GM21737 (cell line): ENCODE data around the gene TNNI2.
A peak's percentile ranks its signal among the peaks of the same experiment; 100 is the strongest.

Experiments
- ATAC-seq: cut with Tn5 transposase; IDR thresholded peaks from one replicate; pipeline ENCODE4 v1.9.1; 2021; ENCODE audit warnings: mild to moderate bottlenecking, moderate library complexity; ENCODE audit not compliant: unreplicated experiment

TNNI2 gene

DNA sequence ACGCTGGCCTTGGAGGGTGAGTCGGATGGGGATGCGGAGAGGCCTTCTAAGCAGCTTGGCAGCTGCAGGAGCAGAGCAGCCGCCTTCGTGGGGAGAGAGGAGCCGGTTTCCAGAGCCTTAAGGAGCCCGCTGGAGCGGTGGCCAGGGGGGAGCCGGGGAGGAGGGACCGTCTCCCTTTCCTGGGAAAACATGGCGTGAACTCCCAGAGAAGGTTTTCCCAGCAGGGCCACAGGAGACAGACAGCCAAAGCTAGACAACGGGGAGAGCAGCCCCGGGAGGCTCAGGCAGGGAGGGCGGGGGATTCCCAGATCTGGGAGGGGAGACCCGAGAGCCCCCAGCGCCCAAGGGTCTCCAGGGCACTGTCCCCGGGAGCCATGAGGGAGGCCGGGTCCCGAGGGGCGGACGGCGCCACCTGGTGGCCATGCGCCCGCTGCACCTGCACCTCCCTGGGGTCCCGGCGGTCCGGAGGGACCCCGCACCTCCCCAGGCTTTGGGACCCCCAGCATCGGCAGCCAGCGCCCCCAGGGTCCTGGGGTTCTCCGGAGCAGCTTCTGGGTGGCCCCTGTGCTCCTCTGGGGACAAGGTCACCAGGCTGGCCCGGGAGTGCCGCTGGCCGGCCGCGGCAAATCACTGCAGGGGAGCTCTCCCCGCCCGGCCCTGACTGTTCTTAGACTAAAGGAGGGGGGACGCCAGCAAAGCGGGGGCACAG lies 6.4 kb upstream of the TNNI2 start:
- no peak for ATAC-seq

- no peak for ATAC-seq
These were observed 5.9 kb upstream of the TNNI2 start for GRCh38 chr11:1832920-1833295.

GRCh38 chr11:1834062-1834610 lies 4.6 kb upstream of the TNNI2 start:
- no peak for ATAC-seq

GRCh38 chr11:1834779-1835670 lies 3.8 kb upstream of the TNNI2 start, which contains the start of gene SYT8:
SYT8 (plus strand) TSS chr11:1834990; CDS start chr11:1835106, 116 bp downstream.
- no peak for ATAC-seq

DNA sequence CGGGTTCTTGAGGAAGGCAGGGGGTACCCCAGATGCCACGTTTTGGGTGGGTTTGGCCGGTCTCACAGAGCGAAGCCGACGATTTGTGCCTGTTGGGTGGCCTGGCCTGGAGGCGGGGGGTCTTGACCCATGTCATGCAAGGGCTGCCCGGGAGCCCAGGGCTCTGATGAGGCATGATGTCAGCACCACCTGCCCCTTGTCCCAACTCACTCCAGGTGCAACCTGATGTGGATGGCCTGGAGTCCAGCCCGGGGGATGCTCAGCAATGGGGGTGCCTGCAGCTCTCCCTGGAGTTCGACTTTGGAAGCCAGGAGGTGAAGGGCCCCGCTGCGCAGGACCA lies 3.1 kb upstream of the TNNI2 start:
- no peak for ATAC-seq

- ATAC-seq: no peak
These were observed 2.5 kb upstream of the TNNI2 start for GRCh38 chr11:1836011-1836945.

GRCh38 chr11:1837171-1838076 lies 1.4 kb upstream of the TNNI2 start:
- ATAC-seq: peak; percentile 48

GRCh38 chr11:1838077-1838425 lies 730 bp upstream of the TNNI2 start:
- peak; percentile 10 for ATAC-seq

- ATAC-seq: no peak
These were observed 583 bp downstream of the TNNI2 start for GRCh38 chr11:1839204-1839923.

DNA sequence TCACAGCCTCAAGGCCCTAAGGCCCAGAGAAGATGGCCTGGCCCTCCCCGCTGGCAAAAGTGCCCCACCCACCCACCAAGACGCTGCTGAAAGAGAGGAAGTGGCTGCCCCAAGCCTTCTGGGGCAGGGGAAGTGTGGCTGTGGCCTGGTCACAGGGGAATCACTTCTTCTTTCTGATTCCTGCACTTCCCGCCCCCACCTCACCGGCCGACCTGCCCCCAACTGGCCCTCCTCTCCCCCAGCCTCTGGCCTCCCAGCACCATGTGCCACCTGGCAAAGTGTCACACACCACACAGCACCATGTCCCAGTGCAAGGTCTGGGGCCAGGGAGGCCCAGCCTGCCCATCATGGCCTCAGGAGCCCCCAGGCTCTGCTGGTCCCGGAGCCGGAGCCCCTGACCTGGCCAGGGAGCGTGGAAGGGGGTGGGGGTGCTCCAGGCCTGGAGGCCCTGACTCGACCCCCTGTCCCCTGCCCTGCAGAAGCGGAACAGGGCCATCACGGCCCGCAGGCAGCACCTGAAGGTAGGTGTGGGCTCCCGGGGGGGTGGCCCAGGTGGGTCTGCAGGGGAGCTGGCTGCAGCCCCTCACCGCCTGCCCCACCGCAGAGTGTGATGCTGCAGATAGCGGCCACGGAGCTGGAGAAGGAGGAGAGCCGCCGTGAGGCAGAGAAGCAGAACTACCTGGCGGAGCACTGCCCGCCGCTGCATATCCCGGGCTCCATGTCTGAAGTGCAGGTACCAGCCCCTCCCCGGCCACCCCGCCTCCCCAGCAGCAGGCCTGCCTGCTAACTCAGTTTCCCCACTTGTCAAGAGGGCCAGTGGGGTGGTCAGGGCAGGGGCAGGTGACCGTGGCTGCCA lies 1.4 kb downstream of the TNNI2 start:
- no peak for ATAC-seq

DNA sequence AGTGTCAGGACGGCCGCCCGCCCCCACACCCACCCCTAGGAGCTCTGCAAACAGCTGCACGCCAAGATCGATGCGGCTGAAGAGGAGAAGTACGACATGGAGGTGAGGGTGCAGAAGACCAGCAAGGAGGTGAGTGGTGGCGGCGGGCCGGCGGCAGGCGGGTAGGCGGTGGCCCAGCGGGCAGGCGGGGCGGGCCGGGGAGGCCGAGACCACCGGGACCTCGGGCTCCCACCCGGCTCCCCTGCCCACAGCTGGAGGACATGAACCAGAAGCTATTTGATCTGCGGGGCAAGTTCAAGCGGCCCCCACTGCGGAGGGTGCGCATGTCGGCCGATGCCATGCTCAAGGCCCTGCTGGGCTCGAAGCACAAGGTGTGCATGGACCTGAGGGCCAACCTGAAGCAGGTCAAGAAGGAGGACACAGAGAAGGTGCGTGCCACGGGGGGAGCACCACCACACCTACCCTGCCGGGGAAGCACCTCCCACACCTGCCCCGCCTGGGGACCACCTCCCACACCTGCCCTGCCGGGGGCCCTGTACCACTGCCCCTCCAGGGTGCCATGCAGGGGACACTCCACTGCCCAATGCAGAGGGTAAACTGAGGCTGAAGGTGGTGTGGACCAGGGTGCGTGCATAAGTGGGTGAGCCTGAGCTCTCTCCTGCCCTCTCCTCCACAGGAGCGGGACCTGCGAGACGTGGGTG lies 2.1 kb downstream of the TNNI2 start:
- no peak for ATAC-seq

DNA sequence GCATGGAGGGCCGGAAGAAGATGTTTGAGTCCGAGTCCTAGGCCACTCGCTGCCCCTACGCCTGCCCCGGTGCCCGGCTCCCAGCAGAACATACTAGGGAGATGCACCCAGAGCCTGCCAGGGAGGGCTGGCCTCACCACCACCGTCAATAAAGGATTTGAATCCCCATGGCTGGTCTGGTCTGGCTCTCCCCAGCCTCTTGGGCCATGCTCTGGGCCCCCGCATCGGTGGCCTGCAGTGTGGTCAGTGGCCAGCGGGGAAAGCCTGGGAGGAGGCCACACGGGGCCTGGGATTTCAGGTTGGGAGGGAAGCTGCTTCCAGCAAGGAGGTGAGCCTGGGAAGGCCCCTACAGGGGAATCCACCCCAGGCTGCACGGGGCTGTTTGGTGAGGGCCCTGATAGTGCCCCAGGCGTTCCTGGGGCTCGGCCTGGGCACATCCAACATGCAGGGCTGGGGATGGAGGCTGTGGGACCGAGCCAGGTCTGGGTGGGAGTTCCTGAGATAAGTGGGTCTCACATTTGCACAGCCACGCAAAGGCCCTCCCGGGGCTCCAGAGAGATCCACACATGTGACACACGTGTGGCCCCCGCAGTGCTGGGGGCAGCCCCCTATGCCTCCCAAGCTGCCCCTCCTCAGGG lies 2.8 kb downstream of the TNNI2 start:
- no peak for ATAC-seq

DNA sequence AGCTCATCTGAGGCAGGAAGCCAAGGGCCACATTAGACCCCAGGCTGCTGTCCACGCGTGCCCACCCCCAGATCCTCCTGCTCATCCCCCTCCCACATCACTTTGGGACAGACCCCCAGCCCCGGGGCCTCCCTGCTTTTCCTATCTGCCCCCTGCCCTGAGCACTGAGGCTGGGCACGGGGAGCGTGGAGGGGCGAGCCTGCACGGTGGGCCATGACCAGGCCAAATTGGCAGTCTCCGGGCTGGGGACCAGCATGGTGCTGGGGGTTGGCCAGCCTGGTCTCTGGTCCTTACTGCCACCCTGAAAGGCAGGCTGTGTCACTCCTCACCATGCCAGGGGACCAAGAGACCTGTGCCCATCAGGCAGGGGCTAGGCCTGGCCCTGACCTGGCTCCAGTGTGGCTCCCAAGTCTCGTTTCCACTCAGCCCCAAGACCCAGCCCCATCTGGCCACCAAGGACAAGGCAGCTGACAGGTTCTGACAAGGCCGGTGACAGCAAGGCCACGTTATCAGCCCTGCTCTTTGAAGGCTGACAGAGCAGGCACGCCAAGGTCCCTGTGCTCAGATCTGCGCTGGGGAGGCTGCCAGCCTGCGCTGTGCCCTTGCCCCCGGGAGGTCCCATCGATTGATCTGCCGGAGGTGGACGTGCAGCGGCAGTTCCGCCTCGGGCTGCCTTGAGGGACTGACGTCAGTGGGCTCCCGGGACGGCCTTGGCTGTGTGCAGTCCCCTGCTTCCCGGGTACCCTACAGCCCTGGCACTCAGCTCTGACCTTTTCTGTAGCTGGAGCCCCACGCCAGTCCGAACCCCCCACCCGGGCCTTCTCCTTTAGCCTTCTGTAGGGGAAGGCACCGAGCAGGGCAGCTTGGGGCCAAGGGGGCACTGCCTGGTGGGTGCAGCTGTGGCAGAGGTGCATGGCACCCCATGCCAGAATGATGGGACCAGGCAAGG lies 3.6 kb downstream of the TNNI2 start:
- ATAC-seq: no peak

- ATAC-seq: no peak
These were observed 4.3 kb downstream of the TNNI2 start for GRCh38 chr11:1843098-1843473.

- no peak for ATAC-seq
These were observed 5.0 kb downstream of the TNNI2 start for GRCh38 chr11:1843796-1844195.
